Daoy (cell line): Measurements from ENCODE around the gene DGKD. TPM values are rescaled to one million over a fixed set of nuclear protein-coding genes. Genes with fewer than 3 reads are reported as not detected.

Experiments
- DNase-seq: peaks from one replicate; pipeline ENCODE4 v3.0.0-alpha.2; 2015; ENCODE audit warnings: low read depth
- total RNA-seq: library from RNA; depleted of rRNA; stranded (reverse); fragments of >200 nt; shearing (Covaris generic); gene quantifications from 2 replicates; pipeline ENCODE4 v1.2.3, GENCODE V29; 2014; rRNA removed

Gene DGKD
- total RNA-seq, 1 experiment from 2014 or later, result 13.5 TPM

GRCh38 chr2:233495503-233496496 is 141.5 kb downstream of the DGKD start:
- DNase-seq, result no peak

- no peak for DNase-seq
Measured at GRCh38 chr2:233497692-233498091, 143.4 kb downstream of the DGKD start.

- no peak for DNase-seq
Measured at GRCh38 chr2:233498126-233498525, 143.8 kb downstream of the DGKD start.

GRCh38 chr2:233499928-233500327 is 145.6 kb downstream of the DGKD start:
- no peak for DNase-seq

- peak; percentile 75 for DNase-seq
Measured at GRCh38 chr2:233501198-233502076, 147.1 kb downstream of the DGKD start.

GRCh38 chr2:233503481-233503880 is 149.2 kb downstream of the DGKD start:
- DNase-seq, result no peak

GRCh38 chr2:233503947-233504637 is 149.8 kb downstream of the DGKD start:
- DNase-seq, result no peak

- no peak for DNase-seq
Measured at GRCh38 chr2:233513953-233514655, 159.8 kb downstream of the DGKD start.

GRCh38 chr2:233519787-233520611 is 165.7 kb downstream of the DGKD start:
- no peak for DNase-seq

Other genes starting within 250 kb of the DGKD start
- 52.2 and 74.7 TPM in 2 replicates for gene ATG16L1, start 102.8 kb upstream of the DGKD start, total RNA-seq
- not detected in 2 replicates for gene SAG, start 46.7 kb upstream of the DGKD start, total RNA-seq
- gene USP40, start 212.3 kb downstream of the DGKD start, total RNA-seq, result 21.2 and 22.1 TPM in 2 replicates